OCI-LY7 (cell line): ENCODE results near the gene ZMPSTE24. TPM values are rescaled to one million over a fixed set of nuclear protein-coding genes. Genes with fewer than 3 reads are reported as not detected.
A peak's percentile ranks its signal among the peaks of the same experiment; 100 is the strongest.

Source experiments
- BruUV-seq: library from RNA; stranded (reverse); fragments of 400-500 nt; replicated peaks from 2 replicates; lab custom pipeline; 2021; lab: Mats Ljungman, UMichigan
- CTCF ChIA-PET: fragments of 300-600 bp; sonication (Branson Sonifier 250); formaldehyde crosslinking; loops from one replicate; lab custom pipeline; 2022; ENCODE audit warnings: antibody characterized with exemption; ENCODE audit not compliant: unreplicated experiment; lab: Charles Lee
- POLR2A ChIA-PET: fragments of 300-600 bp; sonication (Branson Sonifier 250); formaldehyde crosslinking; loops from one replicate; lab custom pipeline; 2022; ENCODE audit warnings: antibody characterized with exemption; lab: Charles Lee
- DNase-seq: peaks from one replicate; pipeline ENCODE4 v3.0.0-alpha.2; 2015; ENCODE audit warnings: low spot score
- H2AFZ ChIP-seq: fragments of 200-600 bp; sonication (generic), shearing (Covaris generic); 2 replicates; pipeline ENCODE4 v1.6.1; 2014; ENCODE audit warnings: mild to moderate bottlenecking, antibody characterized with exemption, low read length, moderate library complexity
- H3K27ac ChIP-seq: fragments of 200-600 bp; sonication (generic); 2 replicates; pipeline ENCODE4 v1.5.1; 2014; ENCODE audit warnings: mixed run types, low read depth, mild to moderate bottlenecking, moderate library complexity, low read length, inconsistent platforms; ENCODE audit not compliant: poor library complexity, severe bottlenecking
- H3K36me3 ChIP-seq: fragments of 200-600 bp; sonication (generic); 2 replicates; pipeline ENCODE4 v1.6.1; 2014; ENCODE audit warnings: mild to moderate bottlenecking, antibody characterized with exemption, low read length, moderate library complexity, mixed read lengths; ENCODE audit not compliant: insufficient read depth
- H3K4me1 ChIP-seq: fragments of 200-600 bp; sonication (generic); 2 replicates; pipeline ENCODE4 v1.5.1; 2014; ENCODE audit warnings: mild to moderate bottlenecking, low read length; ENCODE audit not compliant: insufficient read depth, poor library complexity, severe bottlenecking
- H3K4me2 ChIP-seq: fragments of 200-600 bp; sonication (generic); 2 replicates; pipeline ENCODE4 v1.6.1; 2014; ENCODE audit warnings: mild to moderate bottlenecking, low read length
- H3K4me3 ChIP-seq: fragments of 200-600 bp; sonication (generic); 2 replicates; pipeline ENCODE4 v1.5.1; 2014; ENCODE audit warnings: mild to moderate bottlenecking, low read depth, low read length; ENCODE audit not compliant: poor library complexity, severe bottlenecking
- H3K79me2 ChIP-seq: fragments of 200-600 bp; sonication (generic); 2 replicates; pipeline ENCODE4 v1.6.1; 2016; ENCODE audit warnings: low read depth, mild to moderate bottlenecking, low read length, moderate library complexity, mixed read lengths; ENCODE audit not compliant: insufficient read depth
- H3K9me2 ChIP-seq: fragments of 200-600 bp; sonication (generic); 2 replicates; pipeline ENCODE4 v1.6.1; 2016; ENCODE audit warnings: mild to moderate bottlenecking, low read length, mixed read lengths; ENCODE audit not compliant: insufficient read depth
- H3K9me3 ChIP-seq: fragments of 200-600 bp; sonication (generic); 2 replicates; pipeline ENCODE4 v1.6.1; 2014; ENCODE audit warnings: mild to moderate bottlenecking, mixed run types, low read length, mixed read lengths
- H4K20me1 ChIP-seq: fragments of 200-600 bp; sonication (generic); 2 replicates; pipeline ENCODE4 v1.6.1; 2014; ENCODE audit warnings: mild to moderate bottlenecking, antibody characterized with exemption, low read length, moderate library complexity, mixed read lengths; ENCODE audit not compliant: insufficient read depth
- CTCF ChIP-seq: fragments of 200-600 bp; sonication (generic); conservative IDR thresholded peaks from 2 replicates; pipeline ENCODE4 v1.5.1; 2014; ENCODE audit warnings: mild to moderate bottlenecking, antibody characterized with exemption, low read length, moderate library complexity, mixed read lengths
- EZH2phosphoT487 ChIP-seq: fragments of 200-600 bp; sonication (generic); IDR thresholded peaks from 2 replicates; pipeline ENCODE4 v1.6.1; 2018; ENCODE audit warnings: low read depth, borderline replicate concordance, mild to moderate bottlenecking, mixed run types, antibody characterized with exemption, low read length, moderate library complexity, mixed read lengths
- intact Hi-C: fragments of 100-400 bp; cut with micrococcal nuclease; formaldehyde crosslinking; loops from one replicate; pipeline ENCODE4 v1.10.0; 2022; ENCODE audit not compliant: unreplicated experiment
- total RNA-seq, 2 experiments: library from RNA; depleted of rRNA in 1 of 2; stranded (reverse); fragments of >200 nt in 1 of 2; shearing (Covaris generic) in 1 of 2; gene quantifications; 2 replicates each; pipeline ENCODE4 v1.2.3, GENCODE V29; 2014 to 2022

The ZMPSTE24 gene
- total RNA-seq, 2 experiments from 2014 or later: 15.8 to 24.3 TPM

- ChIA-PET POLR2A (interaction anchor here (0.7 to 2.1 kb wide), 2 partner anchors 9 to 62 kb away, joined by 4 to 5 read pairs; no protein-coding TSS in a partner anchor), CTCF (interaction anchor here (0.5 kb wide), 1 partner anchor 847 kb away, joined by 3 read pairs; no protein-coding TSS in a partner anchor)
- H3K79me2 ChIP-seq: no peaks in the 10 kb centered on the region
- H3K4me3 ChIP-seq: no peak overlapping the region
- intact Hi-C loops: no loop called here
- H3K4me2 ChIP-seq: no peak overlapping the region
- H3K36me3 ChIP-seq: peaks cover 83% of the 10 kb centered on the region
- no peak for DNase-seq
- no peaks in the 10 kb centered on the region for H3K9me3 ChIP-seq
- no TSS peak for BruUV-seq
- H3K4me1 ChIP-seq: no peaks in the 10 kb centered on the region
- H4K20me1 ChIP-seq: no peaks in the 10 kb centered on the region
- no peak for TF ChIP-seq EZH2phosphoT487
- TF ChIP-seq CTCF: no peak
- no peaks in the 10 kb centered on the region for H3K9me2 ChIP-seq
- H2AFZ ChIP-seq: no peak overlapping the region
- no peak overlapping the region for H3K27ac ChIP-seq
These were observed 14.7 kb downstream of the ZMPSTE24 start for GRCh38 chr1:40272653-40273213.

GRCh38 chr1:40273547-40274166 lies 15.6 kb downstream of the ZMPSTE24 start:
- TF ChIP-seq CTCF: no peak
- TF ChIP-seq EZH2phosphoT487: no peak
- no TSS peak for BruUV-seq
- Histone ChIP-seq H3K4me3 (no peak overlapping the region), H3K4me1 (no peaks in the 10 kb centered on the region), H3K79me2 (no peaks in the 10 kb centered on the region), H4K20me1 (no peaks in the 10 kb centered on the region), H3K9me2 (no peaks in the 10 kb centered on the region), H3K36me3 (peaks cover 79% of the 10 kb centered on the region), H3K9me3 (no peaks in the 10 kb centered on the region), H3K27ac (no peak overlapping the region), H2AFZ (no peak overlapping the region), H3K4me2 (no peak overlapping the region)
- ChIA-PET CTCF (no interaction called here), POLR2A (interaction anchor here (0.7 to 2.1 kb wide), 2 partner anchors 8 to 63 kb away, joined by 4 to 5 read pairs; no protein-coding TSS in a partner anchor)
- intact Hi-C loops: no loop called here
- DNase-seq: no peak

- TF ChIP-seq CTCF (no peak), EZH2phosphoT487 (no peak)
- Histone ChIP-seq H3K9me2 (no peaks in the 10 kb centered on the region), H3K9me3 (no peaks in the 10 kb centered on the region), H3K4me1 (no peaks in the 10 kb centered on the region), H3K36me3 (peaks cover 79% of the 10 kb centered on the region), H2AFZ (no peak overlapping the region), H3K4me2 (no peak overlapping the region), H3K79me2 (no peaks in the 10 kb centered on the region), H3K27ac (no peak overlapping the region), H3K4me3 (no peak overlapping the region), H4K20me1 (no peaks in the 10 kb centered on the region)
- POLR2A ChIA-PET: interaction anchor here (0.7 kb wide), 1 partner anchor 531 kb away, joined by 4 read pairs; no protein-coding TSS in a partner anchor
- intact Hi-C loops: no loop called here
- BruUV-seq: TSS peak; percentile 15
- CTCF ChIA-PET: no interaction called here
- no peak for DNase-seq
These were observed 16.3 kb downstream of the ZMPSTE24 start for GRCh38 chr1:40274331-40274730.
